GM20000 (cell line): ENCODE data around the gene PRICKLE2.

Experiments used
- DNase-seq: peaks from one replicate; pipeline ENCODE4 v3.0.0; 2012; ENCODE audit warnings: low spot score
- CTCF ChIP-seq: IDR thresholded peaks from 2 replicates; pipeline ENCODE4 v1.5.1; 2012; ENCODE audit warnings: mild to moderate bottlenecking, control low read depth; ENCODE audit errors: extremely low read depth, missing control alignments

PRICKLE2 gene

GRCh38 chr3:64084640-64085039 is 140.6 kb downstream of the PRICKLE2 start:
- DNase-seq, result no peak
- no peak for TF ChIP-seq CTCF

- no peak for TF ChIP-seq CTCF
- no peak for DNase-seq
These were observed 141.7 kb downstream of the PRICKLE2 start for GRCh38 chr3:64083575-64083974.

- TF ChIP-seq CTCF, result no peak
- DNase-seq, result no peak
These were observed 142.2 kb downstream of the PRICKLE2 start for GRCh38 chr3:64082961-64083541.

- TF ChIP-seq CTCF, result no peak
- DNase-seq, result no peak
These were observed 142.9 kb downstream of the PRICKLE2 start for GRCh38 chr3:64082411-64082810.

GRCh38 chr3:64081235-64081630 is 144.0 kb downstream of the PRICKLE2 start:
- TF ChIP-seq CTCF, result no peak
- no peak for DNase-seq

- DNase-seq, result no peak
- TF ChIP-seq CTCF, result no peak
These were observed 144.5 kb downstream of the PRICKLE2 start for GRCh38 chr3:64080616-64081234.

- DNase-seq, result no peak
- TF ChIP-seq CTCF, result no peak
These were observed 145.7 kb downstream of the PRICKLE2 start for GRCh38 chr3:64079369-64080150.
